Gastrocnemius medialis (tissue), 4 donors: ENCODE data around the gene TPRG1.

ENCODE experiments used
- CTCF ChIP-seq, 5 experiments: fragments of 450-650 bp in 3 of 5; fragments of 200-600 bp in 2 of 5; sonication (generic) in 2 of 5; IDR thresholded peaks in 4 of 5; conservative IDR thresholded peaks in 1 of 5; 1 replicate in 4 of 5; 2 replicates in 1 of 5; pipeline ENCODE4 v1.5.1; 2016 to 2019; ENCODE audit warnings: antibody characterized with exemption in 5 of 5, mild to moderate bottlenecking in 3 of 5, moderate library complexity in 3 of 5
- POLR2A ChIP-seq, 2 donors: fragments of 450-650 bp; IDR thresholded peaks; one replicate each; pipeline ENCODE4 v1.6.1; 2017; ENCODE audit warnings: antibody characterized with exemption in 2 of 2, mild to moderate bottlenecking in 2 of 2, moderate library complexity in 2 of 2

- TF ChIP-seq CTCF (IDR thresholded peaks at IDR 0.05 in 4 of 5, conservative IDR thresholded peaks at IDR 0.05 in 1 of 5) (no peak), POLR2A (IDR thresholded peaks at IDR 0.05) (no peak)
Observed at GRCh38 chr3:189337673-189338091, 165.9 kb downstream of the TPRG1 start.
